GM23248 (cell line): ENCODE measurements around the gene RGS13.

Experiments
- EZH2 ChIP-seq: fragments of 200-600 bp; sonication (generic); IDR thresholded peaks from 2 replicates; pipeline ENCODE4 v1.6.1; 2018; ENCODE audit warnings: antibody characterized with exemption, mild to moderate bottlenecking; ENCODE audit not compliant: insufficient read depth, poor library complexity, severe bottlenecking
- EZH2phosphoT487 ChIP-seq: fragments of 200-600 bp; sonication (generic); IDR thresholded peaks from 2 replicates; pipeline ENCODE4 v1.6.1; 2018; ENCODE audit warnings: antibody characterized with exemption, moderate library complexity, mild to moderate bottlenecking, low read depth; ENCODE audit not compliant: insufficient read depth

GRCh38 chr1:192668409-192668983, 32.5 kb downstream of the RGS13 start:
- TF ChIP-seq EZH2 (no peak), EZH2phosphoT487 (no peak)
